HCT116 (cell line): ENCODE measurements around the gene PAK6.

Source experiments
- CEBPB ChIP-seq: IDR thresholded peaks from 2 replicates; pipeline ENCODE4 v1.6.1; 2012; ENCODE audit warnings: low read depth
- CTCF ChIP-seq, 3 experiments: fragments of 200-600 bp in 1 of 3; sonication (generic) in 1 of 3; IDR thresholded peaks in 2 of 3; conservative IDR thresholded peaks in 1 of 3; 2 replicates each; pipeline ENCODE4 v1.5.1; 2012 to 2017; ENCODE audit warnings: low read depth in 2 of 3, low read length in 2 of 3, antibody characterized with exemption in 1 of 3, borderline replicate concordance in 1 of 3, control low read depth in 1 of 3, mild to moderate bottlenecking in 1 of 3, mixed read lengths in 1 of 3, mixed run types in 1 of 3, moderate library complexity in 1 of 3; ENCODE audit not compliant: insufficient read depth in 1 of 3
- EGR1 ChIP-seq: IDR thresholded peaks from 2 replicates; pipeline ENCODE4 v1.6.1; 2012; ENCODE audit warnings: low read depth
- ELF1 ChIP-seq: IDR thresholded peaks from 2 replicates; pipeline ENCODE4 v1.6.1; 2012; ENCODE audit warnings: low read depth, borderline replicate concordance
- EZH2 ChIP-seq: fragments of 200-600 bp; sonication (generic); IDR thresholded peaks from 2 replicates; pipeline ENCODE4 v1.6.1; 2017; ENCODE audit warnings: antibody characterized with exemption, mixed run types
- FOSL1 ChIP-seq: IDR thresholded peaks from 2 replicates; pipeline ENCODE4 v1.6.1; 2012; ENCODE audit warnings: low read depth
- POLR2A ChIP-seq: IDR thresholded peaks from 2 replicates; pipeline ENCODE4 v1.7.0; 2011; ENCODE audit warnings: borderline replicate concordance; ENCODE audit not compliant: insufficient read depth, insufficient read length; ENCODE audit errors: extremely low read depth
- POLR2AphosphoS5 ChIP-seq: IDR thresholded peaks from 2 replicates; pipeline ENCODE4 v1.6.1; 2011; ENCODE audit warnings: mild to moderate bottlenecking, low read depth, low read length, moderate library complexity
- SIN3A ChIP-seq: IDR thresholded peaks from 2 replicates; pipeline ENCODE4 v1.6.1; 2012; ENCODE audit warnings: low read depth
- SP1 ChIP-seq: IDR thresholded peaks from 2 replicates; pipeline ENCODE4 v1.6.1; 2012; ENCODE audit warnings: low read depth
- SRF ChIP-seq: IDR thresholded peaks from 2 replicates; pipeline ENCODE4 v1.6.1; 2012; ENCODE audit warnings: low read depth
- TCF7L2 ChIP-seq: IDR thresholded peaks from 2 replicates; pipeline ENCODE4 v1.7.0; 2011; ENCODE audit warnings: borderline replicate concordance, inconsistent platforms; ENCODE audit not compliant: insufficient read depth, insufficient read length; ENCODE audit errors: extremely low read depth
- ZBTB33 ChIP-seq: IDR thresholded peaks from 2 replicates; pipeline ENCODE4 v1.6.1; 2011; ENCODE audit warnings: mild to moderate bottlenecking, low read length, moderate library complexity; ENCODE audit not compliant: insufficient replicate concordance; ENCODE audit errors: extremely low read depth

- no peak for TF ChIP-seq POLR2A
- TF ChIP-seq CTCF (IDR thresholded peaks at IDR 0.05 in 2 of 3, conservative IDR thresholded peaks at IDR 0.05 in 1 of 3; ENCODE audit: borderline replicate concordance in 1 of 3, insufficient read depth in 1 of 3, low read depth in 2 of 3, low read length in 2 of 3) = no peak
- no peak for TF ChIP-seq ZBTB33
- no peak for TF ChIP-seq ELF1
- TF ChIP-seq SP1 = no peak
- TF ChIP-seq EZH2 = no peak
- no peak for TF ChIP-seq POLR2AphosphoS5
- TF ChIP-seq TCF7L2 = no peak
- no peak for TF ChIP-seq FOSL1
- TF ChIP-seq SRF = no peak
- TF ChIP-seq CEBPB = no peak
- TF ChIP-seq EGR1 = no peak
- no peak for TF ChIP-seq SIN3A
These were observed 54.1 kb downstream of the PAK6 start for GRCh38 chr15:40293006-40293405.
